NCI-H82 treated with DMSO at 0.1 percent for 48 hours (cell line): ENCODE results near the gene VAX1.
"Not testable (repeated sequence)": the region's sequence is repeated elsewhere in the genome, so short reads cannot be mapped to it uniquely, and the experiment has no call there.

Experiments
- DNase-seq: peaks from one replicate; lab custom pipeline; 2025; ENCODE audit not compliant: unreplicated experiment; lab: John Stamatoyannopoulos, UW

Gene VAX1

DNA sequence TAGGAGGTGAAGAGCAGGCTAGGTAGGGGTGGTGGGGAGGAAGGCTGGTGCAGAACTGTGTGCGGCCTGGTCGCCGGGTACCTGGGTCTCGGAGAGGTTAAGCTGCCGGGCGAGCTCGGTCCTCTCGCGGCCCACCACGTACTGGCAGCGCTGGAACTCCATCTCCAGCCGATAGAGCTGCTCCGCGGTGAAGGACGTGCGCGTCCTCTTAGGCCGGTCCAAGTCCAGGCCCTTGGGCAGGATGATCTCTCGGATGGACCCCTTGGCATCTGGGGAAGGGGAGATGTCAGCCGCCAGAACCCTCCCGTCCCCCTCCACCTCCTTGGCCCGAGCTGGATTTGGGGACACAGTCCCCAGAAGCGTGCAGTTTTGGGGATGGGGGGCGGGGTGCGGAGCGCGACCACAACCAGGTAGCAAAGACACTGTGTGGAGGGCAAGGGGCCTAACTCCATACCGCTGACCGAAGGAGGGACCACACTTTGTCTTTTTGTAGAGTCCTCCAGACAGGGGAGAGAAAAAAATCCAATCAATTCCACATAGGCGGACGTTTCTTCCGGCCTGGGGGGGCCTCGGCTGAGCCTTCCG, 1.6 kb downstream of the VAX1 start:
- DNase-seq = no peak

DNA sequence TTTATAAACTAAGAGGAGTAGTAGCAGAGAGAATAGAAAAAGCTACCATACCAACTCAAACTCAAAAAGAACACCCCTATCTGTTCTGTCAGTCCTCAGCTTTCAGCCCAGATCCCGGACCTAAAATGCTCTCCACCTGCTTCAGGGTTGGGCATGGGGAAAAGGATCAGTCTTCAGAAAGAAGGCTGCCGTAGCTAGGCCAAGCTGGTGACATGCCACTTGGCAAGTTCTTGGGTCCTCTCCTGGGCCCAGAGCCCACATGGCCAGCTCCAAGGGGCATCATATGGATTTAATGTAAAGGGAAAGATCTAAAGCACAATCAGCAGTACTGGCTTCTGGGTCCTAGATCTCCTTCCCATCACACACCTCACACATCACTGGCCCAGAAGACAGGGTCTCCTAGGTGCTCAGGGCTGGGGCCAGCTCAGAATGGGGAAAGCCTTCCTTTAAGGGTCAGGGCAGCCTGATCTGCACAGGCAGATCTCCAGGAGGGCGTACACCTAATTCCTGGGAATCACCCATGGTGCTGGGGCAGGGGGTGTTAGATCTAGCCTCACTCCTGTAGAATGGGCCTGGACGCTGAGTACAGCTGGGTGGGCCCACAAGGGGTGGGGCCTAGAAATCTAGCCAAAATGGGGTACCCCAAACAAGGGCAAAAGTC, 2.5 kb downstream of the VAX1 start:
- DNase-seq = no peak

DNA sequence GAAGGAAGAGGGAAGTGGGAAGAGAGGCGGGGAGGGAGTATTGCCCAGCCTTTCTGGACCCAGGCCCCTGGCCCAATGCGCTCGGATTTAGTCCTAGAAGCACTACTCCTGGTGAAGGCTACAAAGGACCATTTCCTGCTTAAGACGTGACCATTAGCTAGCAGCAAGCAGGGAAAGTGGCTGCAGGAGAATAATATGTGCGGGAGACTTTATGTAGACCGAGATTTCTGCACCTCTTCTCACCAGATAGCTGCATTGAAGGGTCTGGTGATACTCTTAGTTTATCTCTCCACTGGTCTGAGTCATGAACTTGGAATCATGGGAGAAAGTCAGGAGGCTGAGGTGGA, 3.1 kb downstream of the VAX1 start:
- DNase-seq = no peak

DNA sequence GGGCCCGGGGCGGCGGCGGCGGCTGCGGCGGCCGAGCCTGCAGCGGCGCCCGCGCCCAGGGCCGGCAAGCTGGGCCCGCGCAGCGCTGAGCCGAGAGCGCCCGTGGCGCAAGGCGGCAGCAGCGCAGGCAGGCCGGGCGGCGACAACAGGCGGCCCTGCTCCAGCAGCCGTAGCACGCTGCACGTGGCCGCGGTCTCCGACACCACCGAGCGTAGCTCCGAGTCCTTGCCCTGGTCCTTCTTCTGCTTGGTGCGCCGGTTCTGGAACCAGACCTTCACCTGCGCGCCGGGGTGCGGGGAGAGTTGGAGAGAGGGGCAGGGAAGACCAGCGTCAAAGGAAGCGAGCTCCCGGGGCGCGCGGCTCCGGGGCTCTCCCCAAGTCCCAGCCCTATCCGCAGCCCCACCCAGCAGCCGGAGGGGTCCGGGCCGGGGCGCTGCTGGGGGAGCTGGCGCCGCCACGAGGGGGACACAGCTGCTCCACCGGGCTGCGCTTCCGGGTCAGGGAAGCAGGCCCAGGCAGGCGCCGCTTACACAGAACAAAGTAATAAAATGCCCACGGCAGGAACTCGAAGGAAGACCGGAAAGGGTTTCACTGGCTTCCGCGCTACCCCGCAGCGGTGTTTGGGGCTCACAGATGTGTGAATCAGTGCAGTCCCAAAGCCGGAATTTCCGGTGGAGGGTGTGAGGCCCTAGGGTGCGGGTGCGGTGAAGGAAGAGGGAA, 3.6 kb downstream of the VAX1 start:
- DNase-seq = no peak

DNA sequence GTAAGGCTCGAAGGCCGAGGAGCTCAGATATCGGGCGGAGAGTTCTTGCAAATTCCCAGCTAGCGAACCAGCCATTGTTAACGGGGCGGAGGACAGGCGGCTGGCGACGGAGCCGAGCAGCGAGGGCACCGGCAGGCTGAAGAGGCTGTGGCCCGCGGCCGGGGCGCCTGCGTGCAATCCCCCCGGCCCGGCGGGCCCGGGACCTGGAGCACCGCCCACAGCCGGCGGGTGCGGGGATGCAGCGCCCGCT, 4.1 kb downstream of the VAX1 start:
- DNase-seq = no peak

DNA sequence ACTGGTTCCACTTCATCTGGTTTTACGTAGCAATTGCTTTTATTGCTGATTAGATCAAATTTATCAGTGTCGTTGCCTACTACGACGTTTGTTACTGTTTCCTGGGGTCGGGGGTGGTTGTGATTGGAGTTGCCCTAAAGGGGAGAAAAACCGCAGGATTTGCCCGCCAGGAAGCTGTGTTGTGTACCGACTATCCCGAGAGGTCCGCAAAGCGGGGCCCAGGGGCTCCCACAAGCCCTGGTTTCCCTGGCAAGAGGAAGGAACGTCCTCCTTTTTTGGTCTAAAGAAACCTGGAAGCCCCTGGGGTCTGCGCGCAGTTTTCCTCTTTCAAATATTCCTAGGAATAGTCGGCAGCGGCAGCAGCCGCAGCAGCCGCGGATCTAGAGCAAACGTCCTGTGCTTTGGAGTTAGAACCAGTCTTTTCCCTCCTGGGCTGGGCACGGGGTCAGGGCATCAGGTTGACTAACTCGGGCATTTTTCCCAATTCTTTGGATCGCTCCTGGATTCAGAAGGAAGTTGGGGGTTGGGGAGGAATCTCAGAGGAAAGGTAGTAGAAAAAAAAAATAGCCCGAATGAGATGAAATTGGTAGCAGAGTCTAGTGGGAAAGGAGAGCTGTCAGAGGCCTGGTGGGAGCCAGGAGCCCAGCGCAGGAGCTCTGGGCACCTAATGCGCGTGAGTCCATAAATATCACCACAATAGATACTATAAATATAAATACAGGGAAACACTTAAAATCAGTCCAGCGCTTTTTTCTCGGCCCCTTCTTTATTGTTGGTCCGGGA, 4.6 kb downstream of the VAX1 start:
- no peak for DNase-seq

DNA sequence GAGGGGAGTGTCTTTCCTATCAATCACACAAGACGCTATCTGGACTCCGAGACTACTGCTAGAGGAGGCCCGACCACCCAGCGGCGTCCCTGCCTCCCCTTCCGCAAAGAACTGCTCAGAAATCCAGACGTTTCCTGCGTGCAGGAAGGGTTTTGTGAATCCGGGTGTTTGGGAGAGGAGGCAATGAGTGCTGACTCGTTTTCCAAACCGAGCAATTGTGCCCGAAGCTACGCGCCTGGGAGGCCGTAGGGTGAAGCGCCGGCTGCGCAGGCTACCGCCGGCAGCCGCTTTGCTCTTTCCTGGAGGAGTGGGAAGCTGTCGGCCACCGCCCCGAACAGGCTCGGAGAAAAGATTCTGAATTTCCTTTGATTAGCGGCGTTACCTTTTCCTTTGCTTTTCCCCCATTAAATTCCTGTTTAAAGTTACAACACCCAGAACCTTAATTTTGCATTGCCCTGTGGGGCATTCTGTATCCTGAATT, 5.3 kb downstream of the VAX1 start:
- no peak for DNase-seq

DNA sequence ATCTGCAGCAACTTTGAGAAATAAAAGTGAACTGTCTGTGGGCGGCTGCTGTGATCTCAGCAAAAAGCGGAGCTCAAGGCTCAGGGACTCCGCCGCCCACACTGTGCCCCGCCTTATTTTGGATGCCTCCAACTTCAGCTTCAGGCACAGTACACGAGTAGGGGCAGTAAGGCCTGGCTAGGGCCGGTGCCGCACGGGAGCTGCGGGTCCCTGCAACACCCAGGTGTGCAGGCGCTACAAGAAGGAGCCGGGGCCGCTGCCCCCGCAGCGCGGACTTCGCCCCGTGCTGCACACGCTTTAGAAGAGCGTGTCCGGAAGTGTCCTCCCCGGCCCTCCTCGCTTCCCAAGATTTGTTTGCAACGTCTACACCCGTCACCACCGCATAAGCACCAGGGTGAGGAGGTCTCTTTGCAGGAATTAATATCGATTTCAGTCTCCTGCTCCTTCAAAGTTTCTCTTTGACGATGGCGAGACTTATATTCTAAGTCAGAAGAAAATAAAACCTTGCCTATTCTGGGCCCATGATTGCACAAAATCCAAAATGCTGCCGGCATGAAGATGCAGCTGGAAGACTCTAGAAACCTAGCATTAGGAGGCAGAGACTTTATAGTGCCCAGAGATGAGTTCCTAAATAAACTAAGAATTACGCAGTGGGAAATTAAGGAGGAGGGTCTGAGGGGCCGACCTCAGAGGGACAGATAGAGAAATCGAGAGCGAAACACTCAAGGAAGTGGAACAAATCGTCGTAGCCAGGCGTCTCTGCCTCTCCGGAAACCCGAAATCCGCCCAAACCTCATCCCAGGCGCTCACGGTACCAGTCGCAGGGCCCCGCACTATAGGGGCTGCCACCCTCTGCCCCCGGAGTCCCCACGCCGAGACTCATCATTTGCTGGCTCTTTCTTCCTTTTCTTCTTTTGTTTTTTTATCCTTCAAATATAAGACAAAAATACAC, 6.4 kb downstream of the VAX1 start:
- DNase-seq = no peak

DNA sequence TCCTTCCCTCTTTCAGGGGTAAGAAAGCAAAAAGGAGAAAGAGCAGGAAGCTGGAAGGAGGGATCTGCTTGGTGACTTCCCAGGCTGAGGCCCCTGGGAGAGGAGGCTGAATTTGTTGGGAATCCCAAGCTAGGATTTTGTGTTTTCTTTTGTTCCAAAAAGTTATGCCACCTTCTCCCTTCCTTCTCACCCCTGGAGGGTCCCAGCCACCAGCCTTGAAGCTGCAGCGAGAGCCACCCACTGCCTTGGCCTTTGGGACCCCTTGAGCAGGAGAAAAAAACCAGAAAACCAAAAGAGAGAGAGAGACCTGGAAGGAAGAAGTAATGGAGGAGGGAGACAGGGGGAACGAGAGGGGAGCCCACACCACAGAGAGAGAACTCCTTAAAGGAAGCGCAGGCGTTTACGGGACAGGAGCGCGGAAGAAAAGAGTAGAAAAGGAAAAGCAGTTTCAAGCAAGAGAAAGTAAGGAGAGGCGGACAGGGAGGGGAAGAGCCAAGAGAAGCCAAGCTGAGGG, 7.2 kb downstream of the VAX1 start:
- DNase-seq = no peak

DNA sequence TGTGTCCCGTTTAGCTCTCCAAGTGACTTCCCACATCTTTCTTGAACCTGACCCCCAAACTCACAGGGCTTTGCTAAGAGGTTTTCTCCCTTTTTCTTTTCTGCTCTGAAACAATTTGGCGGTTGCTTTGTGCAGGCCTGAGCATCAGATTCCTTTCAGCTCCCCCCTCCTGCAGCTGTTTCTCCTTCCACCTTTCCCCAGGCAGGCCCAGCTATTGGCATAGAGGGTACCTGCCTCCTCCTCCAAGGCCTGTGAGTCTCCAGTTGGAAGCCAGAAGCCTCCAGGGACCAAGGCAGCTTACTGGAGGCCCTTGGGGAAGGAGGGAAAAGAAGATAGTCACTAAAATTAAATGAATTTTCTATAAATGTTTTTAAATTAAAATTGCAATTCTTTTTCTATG, 7.7 kb downstream of the VAX1 start:
- DNase-seq = no peak

DNA sequence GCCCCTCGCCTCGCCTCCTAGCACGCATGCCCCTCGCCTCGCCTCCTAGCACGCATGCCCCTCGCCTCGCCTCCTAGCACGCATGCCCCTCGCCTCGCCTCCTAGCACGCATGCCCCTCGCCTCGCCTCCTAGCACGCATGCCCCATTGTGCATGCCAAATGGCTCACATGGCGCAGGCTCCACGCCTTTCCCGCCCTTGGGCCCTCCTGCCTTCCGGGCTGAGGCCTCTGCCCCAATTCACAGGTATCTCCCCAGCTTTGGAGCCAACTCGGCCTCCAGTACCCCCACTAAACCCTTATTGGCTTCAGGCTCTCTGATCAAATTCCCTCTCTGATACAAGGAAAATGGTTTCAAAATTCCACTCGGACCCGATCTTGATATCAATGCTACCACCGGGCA, 11.4 kb downstream of the VAX1 start:
- not testable (repeated sequence) for DNase-seq

DNA sequence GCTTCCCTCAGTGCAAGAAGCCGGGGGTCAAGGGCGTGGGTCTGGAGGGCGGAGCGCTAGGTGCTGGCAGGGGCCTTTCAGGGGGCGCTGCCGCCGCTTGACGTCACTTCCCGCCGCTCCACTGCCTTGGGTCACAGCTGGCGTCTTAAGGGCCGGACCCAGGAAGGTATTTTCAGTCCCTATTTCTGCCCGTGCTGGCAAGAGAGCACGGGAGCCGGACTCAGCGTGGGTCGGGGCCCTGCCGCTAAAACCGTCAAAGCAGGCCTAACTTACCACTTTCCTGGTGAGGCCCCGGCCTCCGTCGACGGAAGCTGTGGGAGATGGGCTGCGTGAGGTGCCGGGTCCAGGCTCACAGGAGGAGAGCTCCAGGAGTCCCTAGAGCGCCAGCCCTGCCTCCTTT, 12.0 kb downstream of the VAX1 start:
- no peak for DNase-seq

DNA sequence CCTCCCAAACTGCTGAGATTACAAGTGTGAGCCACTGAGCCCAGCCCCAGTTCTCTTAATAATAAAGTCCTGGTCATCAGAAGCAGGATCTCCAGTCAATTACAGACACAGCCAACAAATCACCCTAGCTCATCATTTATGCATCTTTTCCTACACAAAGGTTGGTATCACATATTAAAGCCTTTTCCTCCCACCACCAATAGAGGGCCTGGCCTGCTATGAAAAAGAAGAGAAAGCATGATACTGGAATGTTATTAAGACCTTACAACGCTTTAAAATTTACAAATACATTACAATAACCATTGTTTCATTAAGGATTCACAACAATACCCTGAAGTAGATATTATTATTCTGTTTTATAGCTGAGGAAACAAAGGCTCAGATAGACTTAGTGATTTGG, 25.9 kb downstream of the VAX1 start:
- DNase-seq = no peak

DNA sequence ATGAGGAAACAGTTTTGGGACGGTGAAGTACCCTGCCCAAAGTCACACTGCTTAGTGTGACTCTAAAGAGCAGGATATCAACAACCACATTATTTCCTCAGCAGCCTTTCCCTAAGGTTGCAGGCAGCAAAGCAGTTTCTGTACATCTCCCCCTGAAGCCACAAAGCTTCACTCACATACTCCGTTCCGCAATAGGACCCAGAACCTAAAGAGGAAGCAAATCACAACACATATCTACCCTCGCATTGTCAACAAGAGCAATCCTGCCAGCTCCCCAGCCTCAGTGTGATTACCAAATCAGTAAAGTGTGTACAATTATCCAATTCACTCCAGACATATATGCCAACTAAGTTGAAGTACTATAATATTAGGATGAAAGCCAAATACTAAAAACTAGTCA, 30.8 kb downstream of the VAX1 start:
- DNase-seq = no peak

DNA sequence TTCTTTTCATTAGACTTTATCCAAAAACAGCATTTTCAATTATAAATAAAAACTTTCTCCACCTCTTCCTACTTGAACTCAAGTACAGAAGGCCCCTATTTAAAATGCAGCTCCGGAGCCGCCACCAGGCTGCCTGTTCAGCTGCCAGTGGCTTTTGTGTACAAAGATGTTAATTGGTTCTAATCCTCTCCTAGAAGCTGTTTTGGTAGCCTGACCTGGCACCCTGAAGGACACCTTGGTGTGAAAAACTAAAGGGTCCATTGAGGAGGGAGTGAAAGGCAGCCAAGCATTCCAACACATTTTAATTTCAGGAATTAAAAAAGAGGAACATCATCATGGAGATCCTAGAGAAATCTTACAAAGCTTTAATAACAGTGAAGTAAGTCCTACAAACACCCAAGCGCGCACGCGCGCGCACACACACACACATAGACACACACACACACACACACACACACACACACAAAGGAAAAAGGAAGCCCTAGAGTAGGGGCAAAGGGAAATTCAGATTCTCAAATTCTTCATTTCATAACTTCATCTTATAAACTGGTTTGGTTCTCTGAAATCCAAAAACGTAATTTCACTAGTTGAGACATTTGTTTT, 41.4 kb downstream of the VAX1 start:
- peak; percentile 34 for DNase-seq

DNA sequence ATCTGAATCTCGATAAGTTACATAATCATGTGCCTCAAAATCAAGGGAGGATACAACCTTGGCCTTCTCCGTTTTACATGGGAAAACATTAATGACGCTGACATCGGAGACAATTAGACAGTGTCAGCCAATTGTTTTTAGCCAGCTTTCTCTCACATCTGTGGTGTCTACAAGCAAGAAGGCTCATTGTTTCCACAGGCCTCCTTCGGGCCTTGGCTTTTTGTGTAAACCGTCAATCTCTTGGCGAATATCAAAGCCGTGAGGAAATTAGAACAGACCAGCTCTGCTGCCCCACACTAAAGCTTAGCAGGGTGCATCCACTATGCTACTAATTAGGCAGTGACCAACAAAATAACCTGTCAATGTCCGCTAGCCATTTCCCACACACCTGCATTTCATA, 43.2 kb downstream of the VAX1 start:
- DNase-seq = no peak

DNA sequence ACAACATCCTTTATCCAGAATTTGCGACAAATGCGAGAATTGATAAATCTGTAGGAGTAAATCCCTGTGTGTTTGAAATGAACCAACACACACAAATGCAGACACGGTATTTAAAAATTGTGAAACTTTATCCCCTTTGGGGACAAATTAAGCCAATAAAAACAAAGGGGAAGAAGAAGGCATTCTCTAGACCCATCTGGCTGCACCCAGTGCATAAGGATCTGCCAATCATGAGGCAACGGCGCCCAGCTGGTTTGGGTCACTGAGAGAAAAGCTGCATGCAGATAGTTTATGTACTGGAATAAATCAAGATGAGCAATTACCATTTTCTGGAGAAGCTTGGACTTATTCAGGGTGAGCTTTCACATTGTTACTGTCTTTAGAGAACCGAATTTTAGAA, 45.7 kb downstream of the VAX1 start:
- no peak for DNase-seq

DNA sequence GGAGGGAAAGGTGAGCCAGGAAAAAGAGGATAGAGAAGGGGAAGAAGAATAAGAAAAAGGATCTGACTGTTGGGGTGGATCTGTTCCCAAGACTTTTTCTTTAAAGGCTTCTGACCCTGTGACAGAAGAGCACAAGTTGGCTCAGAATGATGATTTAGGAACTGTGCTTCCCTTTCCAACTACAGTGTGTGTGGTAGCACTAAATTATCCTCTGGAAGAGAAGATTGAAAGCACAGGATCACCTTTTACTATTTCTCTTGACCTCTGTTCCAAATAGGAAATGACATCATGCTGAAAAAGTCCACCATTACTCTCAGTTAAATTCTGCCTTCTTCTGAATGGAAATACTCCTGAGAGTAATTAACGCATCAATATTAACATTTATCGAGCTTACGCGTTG, 47.2 kb downstream of the VAX1 start:
- DNase-seq = no peak

DNA sequence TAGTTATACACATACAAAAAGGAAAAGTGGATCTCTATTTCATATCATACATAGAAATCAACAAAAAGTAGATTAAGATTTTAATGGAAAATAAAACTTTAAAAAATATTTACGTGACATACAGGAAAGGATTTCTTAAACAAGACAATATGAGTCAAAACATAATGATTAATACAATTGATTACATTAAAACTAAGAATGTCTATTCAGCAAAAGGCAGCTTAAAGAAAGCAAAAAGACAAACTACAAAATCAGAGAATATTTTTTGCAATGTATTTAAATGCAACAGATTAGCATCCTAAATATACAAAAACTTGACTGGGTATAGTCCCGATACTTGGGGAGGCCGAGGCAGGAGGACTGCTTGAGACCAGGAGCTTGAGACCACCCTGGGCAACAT, 50.5 kb downstream of the VAX1 start:
- no peak for DNase-seq

DNA sequence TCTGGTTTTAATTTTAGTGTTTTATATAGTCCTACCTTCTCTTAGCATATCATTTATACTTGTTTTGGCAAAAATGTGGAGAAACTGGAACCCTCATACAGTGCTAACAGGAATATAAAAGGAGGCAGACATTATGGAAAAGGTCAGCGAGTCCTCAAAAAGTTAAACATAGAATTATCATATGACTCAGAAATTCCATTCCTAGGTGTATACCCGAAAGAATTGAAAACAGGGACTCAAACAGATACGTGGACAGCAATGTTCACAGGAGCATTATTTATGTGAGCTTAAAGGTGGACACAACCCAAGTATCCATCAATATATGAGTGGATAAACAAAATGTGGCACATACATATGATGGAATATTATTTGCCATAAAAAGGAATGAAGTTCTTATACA, 51.5 kb downstream of the VAX1 start:
- no peak for DNase-seq
